ENCODE measurements around the gene SLAMF6.
"Not testable (repeated sequence)": the region's sequence is repeated elsewhere in the genome, so short reads cannot be mapped to it uniquely, and the experiment has no call there.

- TF ChIP-seq EZH2phosphoT487 (IDR thresholded peaks at IDR 0.05; ENCODE audit: borderline replicate concordance, low read length); CTCF (IDR thresholded peaks at IDR 0.05; ENCODE audit: low read depth, low read length, poor library complexity, severe bottlenecking): not testable (repeated sequence)
Observed at GRCh38 chr1:160479091-160479490, 44.0 kb downstream of the SLAMF6 start.
